ENCODE results near the gene EMC9.

Gene EMC9

DNA sequence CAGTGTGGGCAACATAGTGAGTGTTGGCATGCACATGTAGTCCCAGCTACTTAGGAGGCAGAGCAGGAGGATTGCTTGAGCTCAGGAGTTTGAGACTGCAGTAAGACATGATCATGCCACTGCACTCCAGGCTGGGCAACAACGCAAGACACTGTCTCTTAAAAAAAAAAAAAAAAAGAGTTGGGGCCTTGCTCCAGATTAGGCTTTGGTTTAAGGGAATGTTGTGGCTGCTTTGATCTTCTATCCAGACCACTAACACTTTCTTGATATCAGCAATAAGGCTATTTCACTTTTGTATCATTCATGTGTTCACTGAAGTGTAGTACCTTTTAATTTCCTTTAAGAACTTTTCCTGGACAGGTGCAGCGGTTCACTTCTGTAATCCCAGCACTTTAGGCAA lies 13.7 kb downstream of the EMC9 start:
- no peak for TF ChIP-seq SIN3A (IDR thresholded peaks at IDR 0.05; ENCODE audit: borderline replicate concordance, insufficient read depth, low read length)
- no peak for TF ChIP-seq POLR2AphosphoS5 (IDR thresholded peaks at IDR 0.05; ENCODE audit: low read depth, low read length)
- TF ChIP-seq, protein P1, sequence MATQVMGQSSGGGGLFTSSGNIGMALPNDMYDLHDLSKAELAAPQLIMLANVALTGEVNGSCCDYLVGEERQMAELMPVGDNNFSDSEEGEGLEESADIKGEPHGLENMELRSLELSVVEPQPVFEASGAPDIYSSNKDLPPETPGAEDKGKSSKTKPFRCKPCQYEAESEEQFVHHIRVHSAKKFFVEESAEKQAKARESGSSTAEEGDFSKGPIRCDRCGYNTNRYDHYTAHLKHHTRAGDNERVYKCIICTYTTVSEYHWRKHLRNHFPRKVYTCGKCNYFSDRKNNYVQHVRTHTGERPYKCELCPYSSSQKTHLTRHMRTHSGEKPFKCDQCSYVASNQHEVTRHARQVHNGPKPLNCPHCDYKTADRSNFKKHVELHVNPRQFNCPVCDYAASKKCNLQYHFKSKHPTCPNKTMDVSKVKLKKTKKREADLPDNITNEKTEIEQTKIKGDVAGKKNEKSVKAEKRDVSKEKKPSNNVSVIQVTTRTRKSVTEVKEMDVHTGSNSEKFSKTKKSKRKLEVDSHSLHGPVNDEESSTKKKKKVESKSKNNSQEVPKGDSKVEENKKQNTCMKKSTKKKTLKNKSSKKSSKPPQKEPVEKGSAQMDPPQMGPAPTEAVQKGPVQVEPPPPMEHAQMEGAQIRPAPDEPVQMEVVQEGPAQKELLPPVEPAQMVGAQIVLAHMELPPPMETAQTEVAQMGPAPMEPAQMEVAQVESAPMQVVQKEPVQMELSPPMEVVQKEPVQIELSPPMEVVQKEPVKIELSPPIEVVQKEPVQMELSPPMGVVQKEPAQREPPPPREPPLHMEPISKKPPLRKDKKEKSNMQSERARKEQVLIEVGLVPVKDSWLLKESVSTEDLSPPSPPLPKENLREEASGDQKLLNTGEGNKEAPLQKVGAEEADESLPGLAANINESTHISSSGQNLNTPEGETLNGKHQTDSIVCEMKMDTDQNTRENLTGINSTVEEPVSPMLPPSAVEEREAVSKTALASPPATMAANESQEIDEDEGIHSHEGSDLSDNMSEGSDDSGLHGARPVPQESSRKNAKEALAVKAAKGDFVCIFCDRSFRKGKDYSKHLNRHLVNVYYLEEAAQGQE (IDR thresholded peaks at IDR 0.05; ENCODE audit: insufficient read depth in 1 of 2, low read depth in 2 of 2, low read length in 2 of 2): no peak

DNA sequence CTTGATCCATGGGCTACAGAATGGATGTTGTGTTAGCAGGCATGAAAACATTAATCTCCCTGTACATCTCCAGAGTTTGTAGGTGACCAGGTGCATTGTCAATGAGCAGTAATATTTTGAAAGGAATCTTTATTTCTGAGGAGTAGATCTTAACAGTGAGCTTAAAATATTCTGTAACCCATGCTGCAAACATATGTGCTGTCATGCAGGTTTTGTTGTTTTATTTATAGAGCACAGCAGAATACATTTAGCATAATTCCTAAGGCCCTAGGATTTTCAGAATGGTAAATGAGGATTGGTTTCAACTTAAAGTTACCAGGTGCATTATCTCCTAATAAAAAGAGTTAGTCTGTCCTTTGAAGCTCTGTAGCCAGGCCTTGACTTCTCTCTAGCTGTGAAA lies 14.5 kb downstream of the EMC9 start:
- TF ChIP-seq TAF1 (IDR thresholded peaks at IDR 0.05; ENCODE audit: borderline replicate concordance, insufficient read depth, low read length): no peak
- TF ChIP-seq FOXP2 (optimal IDR thresholded peaks at IDR 0.05; ENCODE audit: borderline replicate concordance, extremely low read depth, extremely low read length, insufficient read depth): no peak
- no peak for TF ChIP-seq SIN3A (IDR thresholded peaks at IDR 0.05; ENCODE audit: borderline replicate concordance, insufficient read depth, low read length)
- no peak for TF ChIP-seq POLR2AphosphoS5 (IDR thresholded peaks at IDR 0.05; ENCODE audit: low read depth, low read length)
- TF ChIP-seq, protein P1 (IDR thresholded peaks at IDR 0.05; ENCODE audit: insufficient read depth in 1 of 2, low read depth in 2 of 2, low read length in 2 of 2): no peak

DNA sequence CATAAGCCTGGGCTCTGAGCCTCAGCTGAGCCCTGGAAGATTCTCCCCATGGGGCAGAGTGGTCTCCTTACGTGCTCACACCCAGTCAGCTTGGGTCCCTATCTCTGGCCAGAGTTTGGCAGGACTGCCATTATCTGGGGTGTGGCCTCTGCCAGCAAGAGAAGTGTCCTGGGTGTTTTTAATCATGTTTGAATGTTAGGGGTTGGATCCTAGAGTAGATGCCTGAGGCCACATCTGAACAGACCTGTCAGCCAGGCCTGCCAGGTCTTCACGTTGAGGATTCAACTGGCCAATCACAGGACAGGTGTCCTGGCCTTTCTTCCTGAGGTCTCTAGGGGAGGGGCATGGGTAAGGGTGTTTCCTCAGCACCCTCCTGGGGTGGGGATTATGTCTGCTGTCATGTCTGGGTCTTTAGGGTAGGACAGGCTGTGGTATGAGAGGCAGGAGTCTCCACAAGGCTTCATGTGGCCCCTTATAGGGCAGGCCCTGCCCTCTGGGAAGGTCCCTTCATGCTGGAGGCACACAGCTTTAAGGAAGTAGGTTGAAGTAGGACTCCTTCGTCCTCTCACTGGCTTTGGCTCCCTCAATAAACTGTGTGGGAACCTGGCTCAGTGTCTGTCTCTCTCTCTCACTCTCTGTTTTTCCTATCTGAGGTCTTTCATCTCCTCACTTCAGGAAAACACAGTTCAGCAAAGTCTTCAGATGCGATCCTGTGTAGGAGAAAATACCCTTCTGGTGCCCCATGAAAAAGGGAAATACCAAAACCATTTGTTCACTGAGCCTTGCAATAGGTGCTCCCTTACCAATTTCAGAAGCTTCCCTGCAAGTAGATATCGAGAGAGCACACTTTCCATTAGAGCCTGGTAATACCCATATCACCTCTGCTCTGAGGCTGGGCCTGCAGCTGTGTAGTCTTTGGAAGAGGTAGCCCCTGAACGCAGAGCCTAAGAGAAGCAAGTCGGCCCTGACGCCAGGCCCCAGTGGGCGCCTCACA lies 17.7 kb downstream of the EMC9 start:
- no peak for TF ChIP-seq POLR2AphosphoS5 (IDR thresholded peaks at IDR 0.05; ENCODE audit: low read depth, low read length)
- TF ChIP-seq, protein P1 (IDR thresholded peaks at IDR 0.05; ENCODE audit: insufficient read depth in 1 of 2, low read depth in 2 of 2, low read length in 2 of 2): no peak
- no peak for TF ChIP-seq SIN3A (IDR thresholded peaks at IDR 0.05; ENCODE audit: borderline replicate concordance, insufficient read depth, low read length)
- no peak for TF ChIP-seq TAF1 (IDR thresholded peaks at IDR 0.05; ENCODE audit: borderline replicate concordance, insufficient read depth, low read length)
- no peak for TF ChIP-seq FOXP2 (optimal IDR thresholded peaks at IDR 0.05; ENCODE audit: borderline replicate concordance, extremely low read depth, extremely low read length, insufficient read depth)

DNA sequence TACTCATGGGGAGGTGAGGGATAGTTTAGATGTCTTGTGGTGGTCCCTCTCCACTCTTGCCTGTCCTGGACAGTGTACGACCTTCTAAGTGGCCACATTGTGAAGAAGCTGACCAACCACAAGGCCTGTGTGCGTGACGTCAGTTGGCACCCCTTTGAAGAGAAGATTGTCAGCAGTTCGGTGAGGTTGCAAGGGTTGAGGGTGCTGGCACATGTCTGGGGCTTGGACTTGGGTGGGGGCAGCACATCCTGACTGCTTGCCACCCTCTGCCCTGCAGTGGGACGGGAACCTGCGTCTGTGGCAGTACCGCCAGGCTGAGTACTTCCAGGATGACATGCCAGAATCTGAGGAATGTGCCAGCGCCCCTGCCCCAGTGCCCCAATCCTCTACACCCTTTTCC lies 18.5 kb downstream of the EMC9 start:
- TF ChIP-seq, protein P1 (IDR thresholded peaks at IDR 0.05; ENCODE audit: insufficient read depth in 1 of 2, low read depth in 2 of 2, low read length in 2 of 2): no peak
- TF ChIP-seq FOXP2 (optimal IDR thresholded peaks at IDR 0.05; ENCODE audit: borderline replicate concordance, extremely low read depth, extremely low read length, insufficient read depth): no peak
- no peak for TF ChIP-seq SIN3A (IDR thresholded peaks at IDR 0.05; ENCODE audit: borderline replicate concordance, insufficient read depth, low read length)
- TF ChIP-seq TAF1 (IDR thresholded peaks at IDR 0.05; ENCODE audit: borderline replicate concordance, insufficient read depth, low read length): no peak
- TF ChIP-seq POLR2AphosphoS5 (IDR thresholded peaks at IDR 0.05; ENCODE audit: low read depth, low read length): no peak

Data from PFSK-1 (cell line).